SU-DHL-6 (cell line): Measurements from ENCODE around the gene GRID1.

Experiments used
- CTCF ChIP-seq: fragments of 200-600 bp; sonication (generic); IDR thresholded peaks from one replicate; pipeline ENCODE4 v1.5.1; 2017; ENCODE audit warnings: antibody characterized with exemption, mild to moderate bottlenecking, low read length, moderate library complexity; ENCODE audit not compliant: insufficient read depth, poor library complexity, severe bottlenecking
- EZH2phosphoT487 ChIP-seq: fragments of 200-600 bp; sonication (generic), shearing (Covaris generic); conservative IDR thresholded peaks from 2 replicates; pipeline ENCODE4 v1.6.1; 2018; ENCODE audit warnings: mild to moderate bottlenecking, antibody characterized with exemption, low read length, moderate library complexity, mixed read lengths

- no peak for TF ChIP-seq CTCF
- TF ChIP-seq EZH2phosphoT487: no peak
Observed at GRCh38 chr10:86327954-86328725, 38.5 kb downstream of the GRID1 start.
